ENCODE measurements around the gene NMT2. TPM values are rescaled to one million over a fixed set of nuclear protein-coding genes. Genes with fewer than 3 reads are reported as not detected.

NMT2 gene
- total RNA-seq, 1 experiment from 2014 or later = 14.4 TPM

GRCh38 chr10:15196021-15196834 lies 27.7 kb upstream of the NMT2 start:
- Histone ChIP-seq H3K36me3 (ENCODE audit: low read depth, low read length) (no peaks in the 10 kb centered on the region), H4K20me1 (ENCODE audit: low read length) (no peaks in the 10 kb centered on the region), H3K9me2 (replicated peaks; ENCODE audit: low read length) (no peaks in the 10 kb centered on the region), H3K27me3 (ENCODE audit: low read length) (no peaks in the 10 kb centered on the region), H3K4me3 (ENCODE audit: low read length) (no peak overlapping the region), H3K9me3 (ENCODE audit: low read length) (no peaks in the 10 kb centered on the region), H3K9ac (ENCODE audit: low read length) (no peak overlapping the region), H3K4me2 (ENCODE audit: low read length) (no peak overlapping the region), H3F3A (ENCODE audit: low read length, unreplicated experiment) (no peaks in the 10 kb centered on the region), H3K27ac (ENCODE audit: low read length) (no peak overlapping the region), H3K4me1 (ENCODE audit: insufficient read depth, low read length) (peaks cover 34% of the 10 kb centered on the region), H2AFZ (ENCODE audit: low read length) (no peak overlapping the region), H3K79me2 (ENCODE audit: low read length) (no peaks in the 10 kb centered on the region)
- ATAC-seq (no peak), DNase-seq (no peak)
- TF ChIP-seq EZH2 (IDR thresholded peaks at IDR 0.05; ENCODE audit: low read length, unreplicated experiment) = no peak
- TF ChIP-seq, protein P1, sequence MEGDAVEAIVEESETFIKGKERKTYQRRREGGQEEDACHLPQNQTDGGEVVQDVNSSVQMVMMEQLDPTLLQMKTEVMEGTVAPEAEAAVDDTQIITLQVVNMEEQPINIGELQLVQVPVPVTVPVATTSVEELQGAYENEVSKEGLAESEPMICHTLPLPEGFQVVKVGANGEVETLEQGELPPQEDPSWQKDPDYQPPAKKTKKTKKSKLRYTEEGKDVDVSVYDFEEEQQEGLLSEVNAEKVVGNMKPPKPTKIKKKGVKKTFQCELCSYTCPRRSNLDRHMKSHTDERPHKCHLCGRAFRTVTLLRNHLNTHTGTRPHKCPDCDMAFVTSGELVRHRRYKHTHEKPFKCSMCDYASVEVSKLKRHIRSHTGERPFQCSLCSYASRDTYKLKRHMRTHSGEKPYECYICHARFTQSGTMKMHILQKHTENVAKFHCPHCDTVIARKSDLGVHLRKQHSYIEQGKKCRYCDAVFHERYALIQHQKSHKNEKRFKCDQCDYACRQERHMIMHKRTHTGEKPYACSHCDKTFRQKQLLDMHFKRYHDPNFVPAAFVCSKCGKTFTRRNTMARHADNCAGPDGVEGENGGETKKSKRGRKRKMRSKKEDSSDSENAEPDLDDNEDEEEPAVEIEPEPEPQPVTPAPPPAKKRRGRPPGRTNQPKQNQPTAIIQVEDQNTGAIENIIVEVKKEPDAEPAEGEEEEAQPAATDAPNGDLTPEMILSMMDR (conservative IDR thresholded peaks at IDR 0.05; ENCODE audit: low read depth, low read length) = no peak
- TF ChIP-seq EZH2phosphoT487 (IDR thresholded peaks at IDR 0.05; ENCODE audit: borderline replicate concordance, low read length) = no peak
- POLR2A ChIA-PET (ENCODE audit: unreplicated experiment) = no interaction called here
- no TSS peak for BruUV-seq (replicated peaks)
- CTCF ChIA-PET = no interaction called here
- intact Hi-C loops (cut with micrococcal nuclease) = no loop called here

GRCh38 chr10:15189133-15189885 lies 20.8 kb upstream of the NMT2 start:
- no TSS peak for BruUV-seq (replicated peaks)
- intact Hi-C loops (cut with micrococcal nuclease) = no loop called here
- no peak overlapping the region for H3K9ac ChIP-seq (ENCODE audit: low read length)
- H3K27ac ChIP-seq (ENCODE audit: low read length) = no peak overlapping the region
- CTCF ChIA-PET = no interaction called here
- no peak for DNase-seq
- no peak overlapping the region for H2AFZ ChIP-seq (ENCODE audit: low read length)
- no peaks in the 10 kb centered on the region for H3K36me3 ChIP-seq (ENCODE audit: low read depth, low read length)
- no peaks in the 10 kb centered on the region for H3K9me3 ChIP-seq (ENCODE audit: low read length)
- no peaks in the 10 kb centered on the region for H3K27me3 ChIP-seq (ENCODE audit: low read length)
- H4K20me1 ChIP-seq (ENCODE audit: low read length) = no peaks in the 10 kb centered on the region
- H3K79me2 ChIP-seq (ENCODE audit: low read length) = no peaks in the 10 kb centered on the region
- no peaks in the 10 kb centered on the region for H3K9me2 ChIP-seq (replicated peaks; ENCODE audit: low read length)
- no peak overlapping the region for H3K4me3 ChIP-seq (ENCODE audit: low read length)
- TF ChIP-seq EZH2 (IDR thresholded peaks at IDR 0.05; ENCODE audit: low read length, unreplicated experiment) (no peak), EZH2phosphoT487 (IDR thresholded peaks at IDR 0.05; ENCODE audit: borderline replicate concordance, low read length) (no peak)
- TF ChIP-seq, protein P1 (conservative IDR thresholded peaks at IDR 0.05; ENCODE audit: low read depth, low read length) = no peak
- H3K4me1 ChIP-seq (ENCODE audit: insufficient read depth, low read length) = no peaks in the 10 kb centered on the region
- POLR2A ChIA-PET (ENCODE audit: unreplicated experiment) = interaction anchor here (0.6 kb wide), 1 partner anchor 339 kb away, joined by 3 read pairs; no protein-coding TSS in a partner anchor
- ATAC-seq = no peak
- no peaks in the 10 kb centered on the region for H3F3A ChIP-seq (ENCODE audit: low read length, unreplicated experiment)
- H3K4me2 ChIP-seq (ENCODE audit: low read length) = no peak overlapping the region

All from PC-3 (cell line).